Stimulated activated CD4-positive, alpha-beta T cell treated with anti-CD3 and anti-CD28 coated beads, TNF-alpha, amount 100 ng/mL, for 48 hours (primary cell): Measurements from ENCODE around the gene WFS1.

ENCODE experiments used
- DNase-seq, 3 donors: peaks; one replicate each; pipeline ENCODE4 v3.0.0-alpha.2; 2020; ENCODE audit warnings: low read depth in 3 of 3

The WFS1 gene, protein sequence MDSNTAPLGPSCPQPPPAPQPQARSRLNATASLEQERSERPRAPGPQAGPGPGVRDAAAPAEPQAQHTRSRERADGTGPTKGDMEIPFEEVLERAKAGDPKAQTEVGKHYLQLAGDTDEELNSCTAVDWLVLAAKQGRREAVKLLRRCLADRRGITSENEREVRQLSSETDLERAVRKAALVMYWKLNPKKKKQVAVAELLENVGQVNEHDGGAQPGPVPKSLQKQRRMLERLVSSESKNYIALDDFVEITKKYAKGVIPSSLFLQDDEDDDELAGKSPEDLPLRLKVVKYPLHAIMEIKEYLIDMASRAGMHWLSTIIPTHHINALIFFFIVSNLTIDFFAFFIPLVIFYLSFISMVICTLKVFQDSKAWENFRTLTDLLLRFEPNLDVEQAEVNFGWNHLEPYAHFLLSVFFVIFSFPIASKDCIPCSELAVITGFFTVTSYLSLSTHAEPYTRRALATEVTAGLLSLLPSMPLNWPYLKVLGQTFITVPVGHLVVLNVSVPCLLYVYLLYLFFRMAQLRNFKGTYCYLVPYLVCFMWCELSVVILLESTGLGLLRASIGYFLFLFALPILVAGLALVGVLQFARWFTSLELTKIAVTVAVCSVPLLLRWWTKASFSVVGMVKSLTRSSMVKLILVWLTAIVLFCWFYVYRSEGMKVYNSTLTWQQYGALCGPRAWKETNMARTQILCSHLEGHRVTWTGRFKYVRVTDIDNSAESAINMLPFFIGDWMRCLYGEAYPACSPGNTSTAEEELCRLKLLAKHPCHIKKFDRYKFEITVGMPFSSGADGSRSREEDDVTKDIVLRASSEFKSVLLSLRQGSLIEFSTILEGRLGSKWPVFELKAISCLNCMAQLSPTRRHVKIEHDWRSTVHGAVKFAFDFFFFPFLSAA

GRCh38 chr4:6269616-6270511 lies at the start of gene WFS1:
WFS1 (plus strand) TSS chr4:6269850; CDS start chr4:6277456, 7,606 bp downstream.
- peak; percentile 95 to 97 (median 96) for DNase-seq

GRCh38 chr4:6221301-6221850 lies 48.3 kb upstream of the WFS1 start:
- no peak for DNase-seq

DNA sequence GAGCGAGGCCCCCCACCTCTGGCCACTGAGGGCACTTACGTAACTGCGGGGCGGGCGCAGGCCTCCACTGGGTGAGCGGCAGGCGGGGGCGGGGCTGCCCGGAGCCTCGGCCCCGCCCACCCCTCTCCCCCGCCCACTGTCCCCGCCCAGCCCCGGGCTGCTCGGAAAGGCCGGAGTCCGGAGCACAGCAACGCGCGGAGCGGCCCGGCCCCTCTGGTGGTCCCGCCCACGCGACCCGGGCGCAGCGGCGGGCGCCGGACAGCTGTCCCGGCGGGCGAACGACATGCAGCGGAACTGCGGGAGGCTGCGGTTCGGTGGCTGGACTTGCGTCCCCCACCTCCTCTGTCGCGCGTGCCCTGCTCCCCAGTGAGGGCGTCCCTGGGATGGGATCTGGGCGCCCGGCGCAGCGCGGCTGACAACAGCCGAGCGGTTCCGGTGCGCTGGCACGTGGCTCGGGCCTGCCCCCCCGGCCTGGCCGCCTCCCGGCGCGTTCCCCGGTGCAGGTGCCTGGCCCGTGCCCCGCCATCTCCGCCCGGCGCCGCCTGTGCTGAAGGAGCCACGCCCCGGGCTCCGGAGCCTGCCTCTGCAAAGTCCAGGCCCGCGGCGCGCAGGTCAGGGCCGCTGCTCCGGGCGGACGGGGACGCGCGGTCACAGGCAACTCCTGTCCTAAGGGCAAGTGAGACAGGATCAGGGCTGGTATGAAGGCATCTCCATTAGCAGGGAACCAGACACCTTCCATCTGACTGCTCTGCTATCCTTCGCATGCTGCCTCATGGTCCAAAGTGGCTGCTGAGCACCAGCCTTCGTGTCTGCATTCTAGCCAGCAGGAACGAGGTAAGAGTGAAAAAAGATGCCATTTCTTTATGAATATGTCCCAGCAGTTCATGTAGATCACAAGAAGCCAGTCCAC lies 47.5 kb upstream of the WFS1 start:
- DNase-seq, result no peak

GRCh38 chr4:6222761-6223292 lies 46.8 kb upstream of the WFS1 start:
- no peak for DNase-seq

GRCh38 chr4:6224735-6225134 lies 44.9 kb upstream of the WFS1 start:
- DNase-seq, result no peak

DNA sequence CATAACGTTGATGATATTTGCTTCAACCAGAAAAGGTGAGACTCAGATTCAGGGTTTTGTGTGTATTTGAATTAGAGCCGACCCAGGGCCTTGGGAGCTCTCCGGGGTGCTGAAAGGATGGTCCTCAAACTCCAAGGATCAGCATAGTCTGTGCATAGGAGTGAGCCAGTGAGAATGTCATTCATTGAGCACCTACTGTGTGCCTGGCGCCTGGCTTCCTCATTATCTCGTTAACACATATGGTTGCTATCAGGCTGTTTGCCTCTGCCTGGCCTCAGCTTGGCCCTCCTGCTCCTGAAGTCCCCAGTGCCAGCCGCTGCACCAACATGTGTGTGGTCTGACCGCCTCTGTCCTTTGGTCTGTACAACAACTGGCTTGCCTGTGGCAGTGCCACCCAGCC lies 44.2 kb upstream of the WFS1 start:
- DNase-seq, result no peak

- no peak for DNase-seq
Measured at GRCh38 chr4:6226506-6226905, 43.1 kb upstream of the WFS1 start.

DNA sequence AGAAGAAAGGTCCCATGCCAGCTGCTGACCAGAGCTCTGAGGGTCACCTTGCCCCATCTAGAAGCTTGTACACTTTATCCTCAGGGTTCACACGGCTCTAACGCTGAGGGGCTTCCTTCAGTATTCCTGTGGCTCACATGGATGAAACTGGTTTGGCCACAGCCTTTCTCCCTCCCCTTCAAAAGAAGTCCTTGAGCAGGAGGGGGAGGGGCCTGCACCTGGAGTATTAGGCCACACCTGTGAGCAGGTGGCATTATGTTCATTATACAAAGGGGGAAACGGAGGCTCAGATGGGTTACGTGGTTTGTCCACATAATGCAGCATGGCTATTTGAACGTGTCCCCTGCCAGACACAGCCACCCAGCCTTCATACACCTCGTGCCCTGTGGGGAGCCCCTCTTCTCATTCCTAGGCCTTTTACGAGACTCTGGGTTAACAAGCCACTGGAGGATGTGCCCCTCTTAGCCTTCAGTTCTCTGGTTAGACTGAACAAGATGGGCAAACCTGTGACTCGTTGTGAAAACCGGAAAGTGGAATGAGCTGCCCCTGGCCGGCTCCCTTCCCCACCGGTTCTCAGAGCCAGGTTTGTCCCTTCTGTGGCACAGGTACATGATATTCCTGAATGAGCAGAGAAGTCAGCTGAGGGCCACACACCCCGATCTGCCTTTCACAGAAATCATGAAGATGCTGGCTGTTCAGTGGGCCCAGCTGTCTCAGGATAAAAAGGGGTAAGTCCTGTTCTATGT lies 42.1 kb upstream of the WFS1 start:
- DNase-seq, result no peak

DNA sequence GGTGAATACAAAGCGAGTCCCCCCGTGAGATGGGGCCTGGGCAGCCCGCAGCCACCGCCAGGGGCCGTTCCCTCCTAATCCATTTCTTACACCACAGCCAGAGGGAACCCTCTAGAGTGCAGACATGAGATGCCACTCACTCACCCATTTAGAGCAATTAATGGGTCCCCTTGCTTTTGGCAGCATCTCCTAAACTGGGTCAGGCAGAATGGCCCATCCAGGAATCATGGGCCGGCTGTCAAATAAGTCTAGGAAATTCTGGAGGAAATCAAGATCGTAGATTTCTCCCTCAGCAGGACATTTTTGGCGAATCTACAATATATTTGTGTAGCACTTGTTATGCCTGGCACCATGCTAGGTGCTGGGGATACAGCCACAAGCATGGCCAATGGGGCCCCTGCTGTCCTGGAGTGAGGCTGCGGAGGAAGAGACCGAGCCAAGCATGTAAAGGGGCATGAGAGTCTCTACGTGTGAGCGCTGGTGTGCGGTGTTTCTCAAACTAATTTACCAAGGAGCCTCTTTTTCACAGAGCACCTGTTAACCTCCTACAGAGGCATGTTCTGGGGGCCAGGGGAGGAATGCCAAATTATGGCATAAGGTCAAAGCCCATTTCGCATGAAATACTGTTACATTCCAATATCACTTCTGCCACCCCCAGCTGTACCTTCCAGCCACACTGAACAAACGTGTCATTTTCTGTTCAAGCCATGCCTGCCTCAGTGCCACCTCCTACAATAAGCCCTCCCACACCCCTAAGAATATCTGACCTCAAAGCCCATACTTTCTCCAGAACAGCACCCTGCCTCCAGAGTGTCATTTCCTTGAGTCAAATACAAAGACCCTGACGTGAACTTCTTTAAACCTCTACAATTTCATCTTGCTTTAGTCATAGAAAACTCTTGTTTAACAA lies 41.2 kb upstream of the WFS1 start:
- no peak for DNase-seq

GRCh38 chr4:6229095-6229494 lies 40.6 kb upstream of the WFS1 start:
- DNase-seq, result no peak

GRCh38 chr4:6229671-6230501 lies 39.8 kb upstream of the WFS1 start:
- no peak for DNase-seq

DNA sequence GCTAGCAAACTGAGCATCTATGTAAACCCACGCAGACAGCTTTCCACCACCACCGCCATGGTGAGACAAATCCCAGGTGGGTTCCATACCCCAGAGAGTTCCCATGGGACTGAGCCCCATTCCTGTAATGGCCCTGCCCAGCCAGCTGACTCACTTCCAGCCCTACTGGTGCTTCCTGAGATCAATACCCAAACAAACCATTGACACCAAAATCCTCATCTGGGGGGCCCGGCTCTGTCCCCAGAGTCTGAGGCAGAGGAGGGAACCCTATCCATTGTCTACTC lies 39.2 kb upstream of the WFS1 start:
- no peak for DNase-seq

- no peak for DNase-seq
Measured at GRCh38 chr4:6230827-6231662, 38.6 kb upstream of the WFS1 start.

DNA sequence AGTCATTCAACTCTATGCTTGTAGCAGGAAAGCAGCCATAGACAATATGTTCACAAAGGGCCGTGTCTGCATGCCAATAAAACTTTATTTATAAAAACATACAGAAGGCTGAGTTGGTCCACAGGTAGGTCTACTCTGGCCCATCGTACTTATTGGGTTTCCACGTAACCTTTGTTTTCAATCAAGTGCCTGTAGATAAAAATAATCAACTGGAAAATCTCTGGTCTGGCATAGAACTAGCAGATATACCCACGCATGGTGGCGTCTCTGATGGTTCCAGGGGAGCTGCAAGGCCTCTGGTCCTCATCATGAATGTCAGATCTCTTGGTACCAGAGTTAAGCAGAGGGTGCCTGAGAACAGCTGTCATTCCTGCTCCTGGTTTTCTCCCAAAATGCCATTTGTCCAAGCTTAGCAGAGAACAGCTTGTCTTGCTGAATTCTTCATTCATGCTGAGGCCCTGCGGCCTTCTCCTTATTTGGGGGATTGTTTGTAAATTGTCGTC lies 37.9 kb upstream of the WFS1 start:
- no peak for DNase-seq

DNA sequence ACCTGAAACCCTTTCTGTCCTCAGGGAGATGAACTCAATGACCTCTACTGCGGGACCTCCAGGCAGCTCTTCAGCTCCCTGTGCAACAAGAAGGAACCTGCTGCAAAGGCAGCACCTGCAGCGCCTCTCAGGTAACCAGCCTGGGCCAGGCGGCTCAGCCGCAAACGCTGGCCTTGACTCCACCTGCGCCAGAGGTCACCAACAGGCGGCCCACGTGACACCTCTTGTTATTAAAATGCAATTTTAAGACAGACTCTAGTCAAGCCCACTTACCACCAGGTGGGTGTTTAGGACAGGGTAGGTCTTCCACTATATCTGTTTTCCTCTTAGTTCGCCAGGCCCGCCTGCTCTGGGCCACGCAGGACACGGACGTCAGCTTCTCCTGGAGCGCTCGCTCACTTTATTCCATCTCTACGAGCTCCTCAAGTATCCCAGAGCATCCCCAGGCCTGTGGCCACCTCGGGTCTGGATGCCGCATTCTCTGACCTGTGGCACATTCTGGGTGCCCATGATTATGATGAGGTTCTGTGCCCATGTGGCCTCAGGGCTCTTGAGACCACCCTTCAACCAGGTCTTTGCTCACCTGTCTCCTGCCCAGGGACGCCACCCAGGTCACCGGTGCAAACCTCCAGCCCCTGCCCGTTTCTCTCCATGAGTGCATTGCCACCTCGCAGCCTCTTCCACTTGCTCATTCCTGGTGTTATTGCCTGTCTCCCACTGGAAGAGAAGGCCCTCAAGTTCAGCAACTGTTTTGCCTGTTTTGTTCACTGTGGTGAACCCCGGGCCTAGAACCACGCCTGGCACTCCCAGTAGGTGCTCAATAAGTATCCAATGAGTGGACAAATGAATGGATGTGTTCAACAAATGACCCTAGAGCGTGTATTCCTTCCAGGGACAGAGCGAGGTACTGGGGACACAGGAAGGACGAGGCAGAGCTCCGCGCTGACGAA lies 36.5 kb upstream of the WFS1 start:
- no peak for DNase-seq
